Measurements from ENCODE around the gene ZCCHC2.

ZCCHC2 gene

GRCh38 chr18:62522504-62523254, at the start of gene ZCCHC2:
TSS of gene ZCCHC2 (plus strand) at chr18:62523025. CDS start at chr18:62523425, 400 bp downstream.
- peak; percentile 68 for DNase-seq (ENCODE audit: low read depth)

- DNase-seq (ENCODE audit: low read depth): no peak
Observed at GRCh38 chr18:62479574-62479973, 43.3 kb upstream of the ZCCHC2 start.

GRCh38 chr18:62480927-62481326, 41.9 kb upstream of the ZCCHC2 start:
- DNase-seq (ENCODE audit: low read depth): no peak

- no peak for DNase-seq (ENCODE audit: low read depth)
Observed at GRCh38 chr18:62484941-62485340, 37.9 kb upstream of the ZCCHC2 start.

GRCh38 chr18:62485684-62486083, 37.1 kb upstream of the ZCCHC2 start:
- DNase-seq (ENCODE audit: low read depth): no peak

- no peak for DNase-seq (ENCODE audit: low read depth)
Observed at GRCh38 chr18:62486290-62486964, 36.4 kb upstream of the ZCCHC2 start.

GRCh38 chr18:62487161-62487560, 35.7 kb upstream of the ZCCHC2 start:
- DNase-seq (ENCODE audit: low read depth): no peak

- no peak for DNase-seq (ENCODE audit: low read depth)
Observed at GRCh38 chr18:62490967-62491695, 31.7 kb upstream of the ZCCHC2 start.

GRCh38 chr18:62493033-62493862, 29.6 kb upstream of the ZCCHC2 start:
- no peak for DNase-seq (ENCODE audit: low read depth)

- no peak for DNase-seq (ENCODE audit: low read depth)
Observed at GRCh38 chr18:62494764-62495163, 28.1 kb upstream of the ZCCHC2 start.

GRCh38 chr18:62496262-62496661, 26.6 kb upstream of the ZCCHC2 start:
- DNase-seq (ENCODE audit: low read depth): no peak

- DNase-seq (ENCODE audit: low read depth): no peak
Observed at GRCh38 chr18:62497190-62497772, 25.5 kb upstream of the ZCCHC2 start.

- no peak for DNase-seq (ENCODE audit: low read depth)
Observed at GRCh38 chr18:62498616-62499262, 24.1 kb upstream of the ZCCHC2 start.

GRCh38 chr18:62499263-62499650, 23.6 kb upstream of the ZCCHC2 start:
- no peak for DNase-seq (ENCODE audit: low read depth)

GRCh38 chr18:62500174-62500573, 22.7 kb upstream of the ZCCHC2 start:
- no peak for DNase-seq (ENCODE audit: low read depth)

GRCh38 chr18:62500966-62501591, 21.7 kb upstream of the ZCCHC2 start:
- no peak for DNase-seq (ENCODE audit: low read depth)

- no peak for DNase-seq (ENCODE audit: low read depth)
Observed at GRCh38 chr18:62505669-62506494, 16.9 kb upstream of the ZCCHC2 start.

GRCh38 chr18:62506495-62507143, 16.2 kb upstream of the ZCCHC2 start:
- no peak for DNase-seq (ENCODE audit: low read depth)

- no peak for DNase-seq (ENCODE audit: low read depth)
Observed at GRCh38 chr18:62509779-62510178, 13.0 kb upstream of the ZCCHC2 start.
